CD4-positive, alpha-beta T cell (primary cell): Measurements from ENCODE around the gene ACTA1. TPM values are rescaled to one million over a fixed set of nuclear protein-coding genes. Genes with fewer than 3 reads are reported as not detected.

Experiments used
- ATAC-seq: fragments of 200-7000 bp; cut with Tn5 transposase; one replicate; pipeline ENCODE4 v1.10.0; 2022; ENCODE audit warnings: mild to moderate bottlenecking; ENCODE audit not compliant: poor library complexity
- CTCF ChIA-PET: fragments of 350-600 bp; sonication (Branson Sonifier 250); formaldehyde crosslinking; loops from one replicate; lab custom pipeline; 2021; ENCODE audit warnings: antibody characterized with exemption, inconsistent platforms; lab: Charles Lee
- POLR2A ChIA-PET: fragments of 350-600 bp; sonication (Branson Sonifier 250); formaldehyde crosslinking; loops from one replicate; lab custom pipeline; 2021; ENCODE audit warnings: antibody characterized with exemption, inconsistent platforms; lab: Charles Lee
- DNase-seq, 14 experiments: peaks; one replicate each; pipeline ENCODE4 v3.0.0-alpha.2; 2013 to 2020; ENCODE audit warnings: mixed read lengths in 2 of 14
- H3K27ac ChIP-seq, 2 donors: one replicate each; pipeline versions ENCODE4 v1.5.1 to v1.7.0; 2013; ENCODE audit warnings: low read length in 2 of 2, low read depth in 1 of 2, mild to moderate bottlenecking in 1 of 2
- H3K27me3 ChIP-seq, 2 experiments: 1 replicate in 1 of 2; 2 replicates in 1 of 2; pipeline versions ENCODE4 v1.6.1 to v1.7.0; 2013; ENCODE audit warnings: low read length in 2 of 2, control low read depth in 1 of 2, mild to moderate bottlenecking in 1 of 2, moderate library complexity in 1 of 2; ENCODE audit not compliant: insufficient read depth in 2 of 2, control insufficient read depth in 1 of 2
- H3K36me3 ChIP-seq: one replicate; pipeline ENCODE4 v1.6.1; 2013; ENCODE audit warnings: low read length, control low read depth; ENCODE audit not compliant: insufficient read depth
- H3K4me1 ChIP-seq: one replicate; pipeline ENCODE4 v1.6.1; 2013; ENCODE audit warnings: low read length, control low read depth; ENCODE audit not compliant: insufficient read depth
- H3K4me3 ChIP-seq: one replicate; pipeline ENCODE4 v1.5.1; 2013; ENCODE audit warnings: mild to moderate bottlenecking, low read length, moderate library complexity
- H3K9me3 ChIP-seq, 2 experiments: 1 replicate in 1 of 2; 2 replicates in 1 of 2; pipeline versions ENCODE4 v1.6.1 to v1.7.0; 2013; ENCODE audit warnings: low read length in 2 of 2, mild to moderate bottlenecking in 2 of 2, control low read depth in 1 of 2, moderate library complexity in 1 of 2; ENCODE audit not compliant: control insufficient read depth in 1 of 2, insufficient read depth in 1 of 2
- H3K27ac Mint-ChIP-seq: one replicate; pipeline ENCODE4 v1.8.0; 2020; ENCODE audit warnings: mixed read lengths
- H3K27me3 Mint-ChIP-seq: one replicate; pipeline ENCODE4 v1.8.0; 2021; ENCODE audit warnings: mixed read lengths
- H3K36me3 Mint-ChIP-seq: one replicate; pipeline ENCODE4 v1.8.0; 2021; ENCODE audit warnings: low read depth, mixed read lengths
- H3K4me1 Mint-ChIP-seq: one replicate; pipeline ENCODE4 v1.8.0; 2021; ENCODE audit warnings: low read depth, mixed read lengths
- H3K4me3 Mint-ChIP-seq: one replicate; pipeline ENCODE4 v1.8.0; 2020; ENCODE audit warnings: mild to moderate bottlenecking, mixed read lengths
- H3K9me3 Mint-ChIP-seq: one replicate; pipeline ENCODE4 v1.8.0; 2020; ENCODE audit warnings: mixed read lengths
- intact Hi-C, 2 experiments: fragments of 100-400 bp; cut with DNase I in 1 of 2; cut with micrococcal nuclease in 1 of 2; formaldehyde crosslinking; loops; one replicate each; pipeline versions ENCODE4 v1.15.1 to v1.9.0; 2023 to 2025; cut with DNase I, micrococcal nuclease
- total RNA-seq, 174 experiments: library from RNA in 2 of 174; stranded (reverse) in 2 of 174; gene quantifications; one replicate each; pipeline ENCODE4 v1.2.3 and lab custom pipeline; 2021 to 2026
- TF ChIP-seq, protein P1 (sequence below): fragments of 200-600 bp; IDR thresholded peaks from one replicate; pipeline ENCODE4 v1.8.0; 2022; ENCODE audit warnings: antibody characterized with exemption, mild to moderate bottlenecking

ACTA1 gene
- total RNA-seq, 2 experiments from 2014 or later: not detected

GRCh38 chr1:229474509-229474908 lies 40.6 kb upstream of the ACTA1 start:
- Histone ChIP-seq H3K4me3 (no peak overlapping the region), H3K4me1 (no peaks in the 10 kb centered on the region), H3K9me3 (no peaks in the 10 kb centered on the region), H3K27ac (no peak overlapping the region), H3K27me3 (no peaks in the 10 kb centered on the region), H3K36me3 (peaks cover 77% of the 10 kb centered on the region)
- H3K9me3 Mint-ChIP-seq: no peaks in the 10 kb centered on the region
- no peaks in the 10 kb centered on the region for H3K27me3 Mint-ChIP-seq
- DNase-seq (no peak), ATAC-seq (no peak)
- H3K36me3 Mint-ChIP-seq: peaks cover 93% of the 10 kb centered on the region
- H3K4me1 Mint-ChIP-seq: peaks cover 4% of the 10 kb centered on the region
- no peak overlapping the region for H3K4me3 Mint-ChIP-seq
- ChIA-PET POLR2A (no interaction called here), CTCF (no interaction called here)
- TF ChIP-seq, protein P1, sequence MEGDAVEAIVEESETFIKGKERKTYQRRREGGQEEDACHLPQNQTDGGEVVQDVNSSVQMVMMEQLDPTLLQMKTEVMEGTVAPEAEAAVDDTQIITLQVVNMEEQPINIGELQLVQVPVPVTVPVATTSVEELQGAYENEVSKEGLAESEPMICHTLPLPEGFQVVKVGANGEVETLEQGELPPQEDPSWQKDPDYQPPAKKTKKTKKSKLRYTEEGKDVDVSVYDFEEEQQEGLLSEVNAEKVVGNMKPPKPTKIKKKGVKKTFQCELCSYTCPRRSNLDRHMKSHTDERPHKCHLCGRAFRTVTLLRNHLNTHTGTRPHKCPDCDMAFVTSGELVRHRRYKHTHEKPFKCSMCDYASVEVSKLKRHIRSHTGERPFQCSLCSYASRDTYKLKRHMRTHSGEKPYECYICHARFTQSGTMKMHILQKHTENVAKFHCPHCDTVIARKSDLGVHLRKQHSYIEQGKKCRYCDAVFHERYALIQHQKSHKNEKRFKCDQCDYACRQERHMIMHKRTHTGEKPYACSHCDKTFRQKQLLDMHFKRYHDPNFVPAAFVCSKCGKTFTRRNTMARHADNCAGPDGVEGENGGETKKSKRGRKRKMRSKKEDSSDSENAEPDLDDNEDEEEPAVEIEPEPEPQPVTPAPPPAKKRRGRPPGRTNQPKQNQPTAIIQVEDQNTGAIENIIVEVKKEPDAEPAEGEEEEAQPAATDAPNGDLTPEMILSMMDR: no peak
- intact Hi-C loops: no loop called here
- H3K27ac Mint-ChIP-seq: no peak overlapping the region

- CTCF ChIA-PET: no interaction called here
These were observed 37.3 kb upstream of the ACTA1 start for GRCh38 chr1:229471175-229471574.

DNA sequence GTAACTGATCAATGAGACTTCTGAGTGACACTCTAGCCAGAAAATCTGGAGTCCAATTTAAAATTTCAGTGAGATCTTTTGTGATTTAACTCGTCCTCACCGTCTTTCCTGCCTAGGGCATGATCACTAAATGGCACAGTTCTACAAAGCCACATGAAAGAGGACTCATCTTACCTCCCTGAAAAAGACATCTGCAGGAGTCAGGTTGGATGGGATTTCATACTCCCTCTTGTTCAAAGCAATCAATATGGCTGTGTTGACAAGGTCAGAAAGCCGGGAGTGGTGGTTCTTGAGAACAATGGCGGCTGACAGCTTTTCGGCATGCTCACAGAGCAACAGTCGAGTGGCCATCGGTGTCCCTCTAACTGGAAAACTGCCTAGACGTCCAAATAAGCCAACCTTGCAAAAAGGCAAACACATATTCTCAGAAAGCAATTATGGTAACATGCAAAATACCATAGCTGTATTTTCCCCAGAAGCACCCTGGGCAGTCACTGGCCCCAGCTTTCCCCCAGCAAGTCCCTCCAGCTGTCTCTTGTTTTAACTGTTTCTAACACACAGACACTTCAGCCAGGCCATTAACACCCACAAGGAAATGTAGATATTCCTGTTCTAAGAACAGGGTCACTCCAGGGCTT lies 36.6 kb upstream of the ACTA1 start:
- H3K4me1 ChIP-seq: no peaks in the 10 kb centered on the region
- Mint-ChIP-seq H3K4me1 (no peaks in the 10 kb centered on the region), H3K36me3 (peaks cover 91% of the 10 kb centered on the region), H3K4me3 (no peak overlapping the region), H3K9me3 (no peaks in the 10 kb centered on the region), H3K27me3 (no peaks in the 10 kb centered on the region), H3K27ac (no peak overlapping the region)
- no peak overlapping the region for H3K27ac ChIP-seq
- no peaks in the 10 kb centered on the region for H3K27me3 ChIP-seq
- no peak overlapping the region for H3K4me3 ChIP-seq
- no peaks in the 10 kb centered on the region for H3K9me3 ChIP-seq
- TF ChIP-seq, protein P1: no peak
- CTCF ChIA-PET: no interaction called here
- ATAC-seq (no peak), DNase-seq (no peak)
- peaks cover 78% of the 10 kb centered on the region for H3K36me3 ChIP-seq
- POLR2A ChIA-PET: no interaction called here
- intact Hi-C loops: no loop called here

More at GRCh38 chr1:229471175-229471574, 37.3 kb upstream of the ACTA1 start:
- Mint-ChIP-seq H3K36me3 (peaks cover 91% of the 10 kb centered on the region), H3K4me1 (no peaks in the 10 kb centered on the region), H3K27ac (no peak overlapping the region), H3K9me3 (no peaks in the 10 kb centered on the region), H3K27me3 (no peaks in the 10 kb centered on the region), H3K4me3 (no peak overlapping the region)
- H3K27me3 ChIP-seq: no peaks in the 10 kb centered on the region
- H3K27ac ChIP-seq: no peak overlapping the region
- no peak overlapping the region for H3K4me3 ChIP-seq
- DNase-seq (no peak), ATAC-seq (no peak)
- no peaks in the 10 kb centered on the region for H3K4me1 ChIP-seq
- intact Hi-C loops: no loop called here
- TF ChIP-seq, protein P1: no peak
- H3K36me3 ChIP-seq: peaks cover 75% of the 10 kb centered on the region
- POLR2A ChIA-PET: no interaction called here
- no peaks in the 10 kb centered on the region for H3K9me3 ChIP-seq
